ENCODE data around the gene MICAL3. TPM values are rescaled to one million over a fixed set of nuclear protein-coding genes. Genes with fewer than 3 reads are reported as not detected.

MICAL3 gene
- total RNA-seq, 6 experiments from 2014 or later = 31.5 to 61.8 (median 48.2) TPM

GRCh38 chr22:17924735-17925364, 99.5 kb downstream of the MICAL3 start:
- TF ChIP-seq, protein P1, sequence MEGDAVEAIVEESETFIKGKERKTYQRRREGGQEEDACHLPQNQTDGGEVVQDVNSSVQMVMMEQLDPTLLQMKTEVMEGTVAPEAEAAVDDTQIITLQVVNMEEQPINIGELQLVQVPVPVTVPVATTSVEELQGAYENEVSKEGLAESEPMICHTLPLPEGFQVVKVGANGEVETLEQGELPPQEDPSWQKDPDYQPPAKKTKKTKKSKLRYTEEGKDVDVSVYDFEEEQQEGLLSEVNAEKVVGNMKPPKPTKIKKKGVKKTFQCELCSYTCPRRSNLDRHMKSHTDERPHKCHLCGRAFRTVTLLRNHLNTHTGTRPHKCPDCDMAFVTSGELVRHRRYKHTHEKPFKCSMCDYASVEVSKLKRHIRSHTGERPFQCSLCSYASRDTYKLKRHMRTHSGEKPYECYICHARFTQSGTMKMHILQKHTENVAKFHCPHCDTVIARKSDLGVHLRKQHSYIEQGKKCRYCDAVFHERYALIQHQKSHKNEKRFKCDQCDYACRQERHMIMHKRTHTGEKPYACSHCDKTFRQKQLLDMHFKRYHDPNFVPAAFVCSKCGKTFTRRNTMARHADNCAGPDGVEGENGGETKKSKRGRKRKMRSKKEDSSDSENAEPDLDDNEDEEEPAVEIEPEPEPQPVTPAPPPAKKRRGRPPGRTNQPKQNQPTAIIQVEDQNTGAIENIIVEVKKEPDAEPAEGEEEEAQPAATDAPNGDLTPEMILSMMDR (IDR thresholded peaks at IDR 0.05) = no peak
- TF ChIP-seq POLR2A (IDR thresholded peaks at IDR 0.05) = no peak
- 31% methylated on average over 3 of the region's 4 CpGs for WGBS (ENCODE audit: insufficient coverage, low coverage, low lambda C conversion rate, missing lambda C conversion rate)
- intact Hi-C loops (cut with DNase I) = no loop called here
- DNase-seq = peak in 1 of 3 donors; percentile 66
- Histone ChIP-seq H3K27ac (no peak overlapping the region), H3K36me3 (no peaks in the 10 kb centered on the region), H3K4me3 (no peak overlapping the region), H3K27me3 (no peaks in the 10 kb centered on the region), H3K4me1 (peaks cover 2 to 42% (median 19%) of the 10 kb centered on the region in 4 donors), H3K9me3 (no peaks in the 10 kb centered on the region)
- ATAC-seq = no peak

DNA sequence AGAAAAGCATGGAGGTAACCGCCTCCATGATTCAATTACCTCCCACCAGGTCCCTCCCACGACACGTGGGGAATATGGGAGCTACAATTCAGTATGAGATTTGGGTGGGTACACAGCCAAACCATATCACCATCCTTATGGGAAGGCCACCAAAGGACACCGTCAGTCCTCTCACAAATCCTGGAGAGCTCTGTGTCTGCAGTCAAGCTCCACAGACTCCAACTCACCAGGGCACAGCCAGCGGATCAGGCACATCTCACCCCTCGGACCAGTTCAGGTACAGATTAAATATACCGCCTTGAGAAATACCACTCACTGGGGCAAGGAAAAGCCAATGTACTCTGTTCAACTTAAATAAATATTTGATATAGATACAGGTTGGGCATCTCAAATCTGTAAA, 100.3 kb downstream of the MICAL3 start:
- Histone ChIP-seq H3K4me3 (no peak overlapping the region), H3K27me3 (no peaks in the 10 kb centered on the region), H3K9me3 (no peaks in the 10 kb centered on the region), H3K27ac (peak overlapping the region; percentile 61 to 81 (median 63)), H3K36me3 (no peaks in the 10 kb centered on the region), H3K4me1 (peaks cover 2 to 42% (median 19%) of the 10 kb centered on the region in 4 donors)
- 77% methylated on average over 7 of the region's 7 CpGs for WGBS (ENCODE audit: insufficient coverage, low coverage, low lambda C conversion rate, missing lambda C conversion rate)
- intact Hi-C loops (cut with DNase I) = no loop called here
- ATAC-seq (no peak), DNase-seq (no peak)
- no peak for TF ChIP-seq POLR2A (IDR thresholded peaks at IDR 0.05)
- TF ChIP-seq, protein P1 (IDR thresholded peaks at IDR 0.05) = no peak

DNA sequence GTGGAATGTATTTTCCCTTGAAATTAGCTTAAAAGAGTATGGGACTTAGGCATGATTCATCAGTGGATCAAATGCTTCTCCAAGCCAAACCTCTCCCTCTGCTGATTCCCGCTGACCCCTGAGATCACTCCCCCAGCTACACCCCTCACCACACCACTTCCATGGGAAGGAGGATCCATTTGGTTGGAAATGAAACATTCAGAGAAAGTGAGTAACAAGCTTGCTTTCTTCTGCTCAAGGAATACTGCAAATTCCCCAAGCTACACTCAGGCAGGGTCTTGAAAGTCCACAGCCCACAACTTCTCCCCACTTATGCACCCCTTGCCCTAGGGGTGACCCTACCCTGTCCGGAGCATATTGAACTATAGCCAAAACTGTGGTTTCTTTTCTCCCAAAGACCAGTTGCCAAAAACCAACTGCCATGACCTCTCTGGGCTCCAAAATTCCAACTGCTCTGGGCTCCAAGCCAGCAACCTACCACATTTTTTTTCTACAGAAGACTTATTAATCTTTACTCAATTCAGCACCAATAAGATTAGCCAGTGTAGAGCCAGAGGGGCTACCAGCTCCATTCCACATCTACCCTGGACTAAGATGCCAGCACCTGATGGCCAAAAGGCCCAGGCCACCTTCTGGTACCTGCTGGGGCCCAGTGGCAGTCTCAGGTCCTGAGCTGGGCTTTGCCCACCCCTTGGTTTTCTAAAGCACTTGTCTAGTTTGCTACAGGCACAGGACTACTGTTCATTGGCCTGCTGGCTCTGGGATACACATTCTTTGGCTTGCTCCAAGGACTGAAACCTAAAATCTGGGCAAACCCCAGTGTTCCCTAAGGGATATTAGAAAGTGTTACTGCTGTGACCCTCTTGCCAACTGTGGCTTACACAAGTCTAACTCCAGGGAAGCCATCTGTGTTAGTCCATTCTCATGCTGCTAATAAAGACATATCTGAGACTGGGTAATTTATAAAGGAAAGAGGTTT, 101.1 kb downstream of the MICAL3 start:
- Histone ChIP-seq H3K4me3 (no peak overlapping the region), H3K27ac (peak overlapping the region; percentile 61 to 81 (median 63)), H3K27me3 (no peaks in the 10 kb centered on the region), H3K9me3 (no peaks in the 10 kb centered on the region), H3K36me3 (no peaks in the 10 kb centered on the region), H3K4me1 (peaks cover 2 to 42% (median 19%) of the 10 kb centered on the region in 4 donors)
- 13% methylated on average over 2 of the region's 2 CpGs for WGBS (ENCODE audit: insufficient coverage, low coverage, low lambda C conversion rate, missing lambda C conversion rate)
- ATAC-seq = peak; percentile 51 to 74 (median 62)
- DNase-seq = peak; percentile 45 to 80 (median 60)
- intact Hi-C loops (cut with DNase I) = no loop called here
- TF ChIP-seq, protein P1 (IDR thresholded peaks at IDR 0.05) = no peak
- TF ChIP-seq POLR2A (IDR thresholded peaks at IDR 0.05) = no peak

GRCh38 chr22:17921871-17922821, 102.2 kb downstream of the MICAL3 start:
- TF ChIP-seq, protein P1 (IDR thresholded peaks at IDR 0.05) = no peak
- TF ChIP-seq POLR2A (IDR thresholded peaks at IDR 0.05) = no peak
- intact Hi-C loops (cut with DNase I) = no loop called here

More at GRCh38 chr22:17921871-17922821, 102.2 kb downstream of the MICAL3 start:
- DNase-seq (peak; percentile 64 to 80 (median 79)), ATAC-seq (peak; percentile 67 to 82 (median 80))
- H3K4me1 ChIP-seq = peaks cover 2 to 42% (median 19%) of the 10 kb centered on the region in 4 donors
- no peaks in the 10 kb centered on the region for H3K27me3 ChIP-seq
- H3K27ac ChIP-seq = peak overlapping the region; percentile 61 to 81 (median 63)
- 40% methylated on average over 14 of the region's 14 CpGs for WGBS (ENCODE audit: insufficient coverage, low coverage, low lambda C conversion rate, missing lambda C conversion rate)
- no peaks in the 10 kb centered on the region for H3K36me3 ChIP-seq
- no peaks in the 10 kb centered on the region for H3K9me3 ChIP-seq
- no peak overlapping the region for H3K4me3 ChIP-seq
